Dermis microvascular lymphatic vessel endothelial cell (primary cell): ENCODE results near the gene MAGEB17. TPM values are rescaled to one million over a fixed set of nuclear protein-coding genes. Genes with fewer than 3 reads are reported as not detected.
A peak's percentile ranks its signal among the peaks of the same experiment; 100 is the strongest.

ENCODE experiments used
- DNase-seq, 2 donors: peaks; one replicate each; pipeline versions ENCODE4 v3.0.0 to v3.0.0-alpha.2; 2010; ENCODE audit warnings: low read depth in 2 of 2
- total RNA-seq: library from RNA; depleted of rRNA; stranded (reverse); fragments of >200 nt; gene quantifications from 2 replicates; pipeline ENCODE4 v1.2.1, GENCODE V29; 2014

Gene MAGEB17
- total RNA-seq, 1 donor from 2014 or later = not detected

GRCh38 chrX:16207634-16208033 lies 40.4 kb downstream of the MAGEB17 start:
- no peak for DNase-seq

DNA sequence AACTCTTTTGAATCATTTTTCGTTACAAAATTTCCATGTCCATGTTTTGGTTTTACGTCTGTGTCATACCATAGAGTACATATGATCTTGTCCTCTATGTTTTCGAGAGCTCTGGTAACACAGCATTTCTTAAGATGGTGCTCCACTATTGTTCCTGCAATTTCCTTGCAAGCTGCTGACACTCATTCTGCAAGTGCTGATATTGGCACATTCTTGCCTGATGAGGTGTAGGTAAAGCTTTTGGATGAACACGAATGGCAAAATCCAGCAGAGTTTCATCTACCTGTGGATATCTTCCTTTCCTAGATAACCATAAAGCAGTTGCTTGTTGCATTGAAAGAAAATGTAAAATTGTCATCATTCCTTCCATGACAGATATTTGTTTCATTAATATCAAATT lies 41.3 kb downstream of the MAGEB17 start:
- DNase-seq = no peak

DNA sequence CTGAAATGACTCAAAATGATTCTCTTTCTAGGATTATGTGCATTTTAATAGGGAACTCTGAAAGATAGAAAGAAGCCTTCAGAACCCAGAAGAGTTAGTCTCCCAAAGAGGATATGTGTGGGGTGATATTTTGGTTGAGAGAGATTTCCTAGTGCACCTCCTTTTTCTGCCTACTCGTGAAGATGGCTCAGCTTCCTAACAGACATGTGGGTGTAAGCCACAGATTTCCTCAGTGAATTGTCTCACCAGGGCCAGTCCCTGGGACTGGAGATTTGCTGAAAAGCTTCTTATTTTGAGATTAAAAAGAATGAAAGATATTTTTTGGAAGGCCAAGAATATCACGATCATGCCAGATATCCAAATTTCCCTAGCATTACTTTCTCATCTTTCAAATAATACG lies 42.8 kb downstream of the MAGEB17 start:
- no peak for DNase-seq

DNA sequence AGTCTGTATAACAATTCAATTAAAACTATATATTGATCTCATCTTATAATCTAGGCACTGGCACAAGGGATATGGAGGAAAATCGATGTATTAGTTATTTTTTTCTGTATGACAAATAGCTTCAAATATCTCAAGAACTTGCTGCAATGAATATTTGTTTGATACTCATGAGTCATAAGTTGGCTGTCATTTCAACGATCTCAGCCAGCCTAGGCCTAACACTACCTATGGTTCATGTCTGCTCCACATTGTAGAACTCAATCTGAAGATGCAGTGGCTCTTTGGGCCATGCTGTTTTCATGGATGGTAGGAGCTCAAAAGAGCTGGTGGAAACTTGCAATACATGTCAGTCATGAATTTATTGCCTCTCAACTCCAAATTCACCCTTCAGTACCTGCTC lies 44.7 kb downstream of the MAGEB17 start:
- peak in 1 of 2 donors; percentile 2 for DNase-seq

- DNase-seq = peak in 1 of 2 donors; percentile 34
These were observed 45.2 kb downstream of the MAGEB17 start for GRCh38 chrX:16212436-16212835.

- no peak for DNase-seq
These were observed 46.7 kb downstream of the MAGEB17 start for GRCh38 chrX:16213961-16214360.

DNA sequence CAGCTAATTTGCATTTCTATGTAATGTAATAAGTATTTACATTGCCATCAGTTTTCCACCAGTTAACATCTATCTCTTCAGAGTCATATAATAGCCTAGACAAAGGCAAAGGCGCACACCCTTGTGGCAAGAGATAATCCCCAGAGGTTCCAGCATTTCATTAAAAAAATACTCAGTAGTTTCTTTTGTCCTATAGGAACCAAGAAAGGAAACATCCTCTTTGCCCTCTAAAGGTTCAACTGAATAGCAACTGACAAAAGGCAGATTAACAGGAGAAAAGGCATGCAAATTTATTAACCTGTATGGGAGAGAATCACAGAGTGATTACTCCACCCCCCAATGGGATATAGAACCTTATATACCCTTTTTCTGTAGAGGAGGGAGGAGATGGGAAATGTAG lies 48.4 kb downstream of the MAGEB17 start:
- no peak for DNase-seq

Other genes starting within 250 kb of the MAGEB17 start
- under 0.01 TPM in 2 replicates for gene GRPR, start 43.9 kb upstream of the MAGEB17 start, total RNA-seq